HG03575 (cell line): ENCODE measurements around the gene SYT14.
"Not testable (repeated sequence)": the region's sequence is repeated elsewhere in the genome, so short reads cannot be mapped to it uniquely, and the experiment has no call there.

Experiments
- ATAC-seq: cut with Tn5 transposase; IDR thresholded peaks from one replicate; pipeline ENCODE4 v1.9.1; 2021; ENCODE audit not compliant: unreplicated experiment, insufficient number of reproducible peaks, low FRiP score; ENCODE audit errors: extremely low read depth

Gene SYT14

GRCh38 chr1:209929751-209930150, 8.3 kb upstream of the SYT14 start:
- no peak for ATAC-seq

- ATAC-seq = no peak
Observed at GRCh38 chr1:209931141-209931540, 6.9 kb upstream of the SYT14 start.

GRCh38 chr1:209936125-209936524, 1.9 kb upstream of the SYT14 start:
- no peak for ATAC-seq

- ATAC-seq = no peak
Observed at GRCh38 chr1:209945377-209945776, 7.4 kb downstream of the SYT14 start.

GRCh38 chr1:209948155-209948554, 10.1 kb downstream of the SYT14 start:
- no peak for ATAC-seq

DNA sequence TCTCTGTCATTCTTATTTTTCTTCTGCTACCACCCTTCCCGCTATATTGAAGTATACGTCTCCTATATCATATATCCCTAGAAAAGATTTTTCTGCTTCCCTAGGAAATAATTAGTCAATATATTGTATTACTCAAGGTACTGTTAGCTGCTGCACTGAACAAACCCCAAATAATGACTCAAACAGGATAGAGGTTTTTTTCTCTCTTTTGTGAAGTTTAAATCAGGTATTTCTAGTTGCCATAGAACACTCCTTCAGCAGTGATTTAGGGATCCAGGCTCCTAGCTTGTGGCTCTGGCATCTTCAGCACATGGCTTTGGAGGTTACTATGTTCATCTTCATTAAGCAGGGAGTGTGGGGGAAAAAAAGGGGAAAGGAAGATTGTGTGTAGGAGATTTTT, 18.1 kb downstream of the SYT14 start:
- no peak for ATAC-seq

DNA sequence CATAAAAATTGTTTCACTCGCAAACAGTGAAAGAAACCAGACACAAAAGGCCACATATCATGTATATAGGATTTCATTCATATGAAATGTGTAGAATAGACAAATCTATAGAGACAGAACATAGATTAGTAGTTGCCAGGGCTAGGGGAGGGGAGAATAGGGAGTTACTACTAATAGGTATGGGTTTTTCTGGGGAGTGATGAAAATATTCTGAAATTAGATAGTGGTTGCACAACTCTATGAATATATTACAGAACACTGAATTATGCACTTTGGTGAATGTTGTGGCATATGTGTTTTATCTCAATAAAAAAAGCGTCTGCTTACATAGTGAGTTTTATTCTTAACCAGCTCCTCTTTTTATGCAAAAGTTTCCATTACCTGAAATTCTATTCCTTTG, 21.6 kb downstream of the SYT14 start:
- ATAC-seq = no peak

DNA sequence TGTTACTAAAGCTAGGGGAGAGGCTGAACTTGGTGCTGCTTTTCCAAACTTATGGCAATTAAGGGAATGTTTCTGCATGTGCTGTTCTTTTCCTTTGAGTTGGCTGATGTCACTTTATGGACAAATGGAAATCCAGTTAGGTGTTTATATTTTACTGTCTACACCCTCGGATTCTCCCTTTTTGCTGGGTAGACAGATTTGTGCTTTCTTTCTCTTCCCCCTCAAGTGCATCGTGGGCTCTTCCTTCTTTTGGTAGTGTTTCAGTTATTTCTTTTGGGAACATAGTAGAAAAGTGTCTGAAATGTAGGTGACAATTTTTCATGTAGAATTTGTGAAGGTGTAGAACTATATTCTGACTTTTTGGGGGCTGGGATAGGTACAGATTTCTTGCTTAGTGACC, 22.9 kb downstream of the SYT14 start:
- no peak for ATAC-seq

GRCh38 chr1:209962388-209962787, 24.4 kb downstream of the SYT14 start:
- no peak for ATAC-seq

DNA sequence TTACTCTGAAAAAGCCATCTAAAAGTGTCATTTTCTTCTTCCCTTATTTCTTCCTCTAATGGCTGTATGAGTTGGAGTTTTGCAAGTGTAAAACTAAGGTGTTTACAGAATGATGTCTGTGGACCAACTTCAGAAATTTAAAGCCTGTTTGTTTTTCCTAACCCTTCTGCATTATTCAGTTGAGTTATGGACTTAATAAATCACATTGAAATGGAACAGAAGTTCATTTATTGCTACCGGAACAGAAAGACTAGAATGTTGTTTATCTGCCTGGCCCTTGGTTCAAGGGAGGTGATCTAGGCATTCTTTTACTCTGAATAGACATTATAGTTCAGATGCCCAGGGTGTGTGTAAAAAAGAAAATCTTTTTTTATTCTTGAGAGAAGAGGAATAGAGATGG, 24.8 kb downstream of the SYT14 start:
- ATAC-seq = no peak

DNA sequence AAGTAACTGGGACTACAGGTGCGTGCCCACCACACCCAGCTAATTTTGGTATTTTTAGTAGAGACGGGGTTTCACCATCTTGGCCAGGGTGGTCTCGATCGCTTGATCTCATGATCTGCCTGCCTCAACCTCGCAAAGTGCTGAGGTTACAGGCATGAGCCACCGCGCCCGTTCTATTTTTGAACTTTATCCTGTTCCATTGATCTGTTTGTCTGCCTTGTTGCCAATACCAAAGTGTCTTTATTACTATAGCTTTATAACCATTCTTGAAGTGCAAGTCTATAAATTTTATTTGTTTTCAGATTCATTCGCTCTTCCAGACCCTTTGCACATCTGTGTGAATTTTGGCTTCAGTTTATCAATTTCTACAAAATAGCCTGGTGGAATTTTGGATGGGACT, 28.0 kb downstream of the SYT14 start:
- no peak for ATAC-seq

GRCh38 chr1:209978721-209979120, 40.7 kb downstream of the SYT14 start:
- not testable (repeated sequence) for ATAC-seq

DNA sequence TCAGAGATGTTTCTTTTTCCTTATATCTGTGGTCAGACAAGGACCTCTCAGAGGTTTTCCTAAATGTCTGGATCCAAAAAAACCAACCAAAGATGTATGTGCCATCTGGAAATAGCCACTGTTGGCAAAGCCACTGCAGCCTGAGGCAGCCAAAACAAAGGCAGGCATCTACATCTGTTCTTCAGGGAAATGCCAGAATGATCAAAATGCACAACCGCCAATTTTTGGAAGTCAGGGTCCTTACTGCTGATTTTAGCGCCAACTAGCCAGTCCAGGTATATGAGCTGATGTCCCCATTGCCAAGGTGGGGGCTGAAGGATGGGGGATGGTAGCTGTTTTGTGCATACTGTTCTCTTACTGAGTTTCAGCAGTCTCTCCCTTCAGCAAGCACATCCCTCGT, 45.9 kb downstream of the SYT14 start:
- no peak for ATAC-seq

GRCh38 chr1:209985002-209985401, 47.0 kb downstream of the SYT14 start:
- ATAC-seq = no peak

GRCh38 chr1:209988706-209989105, 50.7 kb downstream of the SYT14 start:
- no peak for ATAC-seq

- no peak for ATAC-seq
Observed at GRCh38 chr1:209989525-209989924, 51.5 kb downstream of the SYT14 start.

DNA sequence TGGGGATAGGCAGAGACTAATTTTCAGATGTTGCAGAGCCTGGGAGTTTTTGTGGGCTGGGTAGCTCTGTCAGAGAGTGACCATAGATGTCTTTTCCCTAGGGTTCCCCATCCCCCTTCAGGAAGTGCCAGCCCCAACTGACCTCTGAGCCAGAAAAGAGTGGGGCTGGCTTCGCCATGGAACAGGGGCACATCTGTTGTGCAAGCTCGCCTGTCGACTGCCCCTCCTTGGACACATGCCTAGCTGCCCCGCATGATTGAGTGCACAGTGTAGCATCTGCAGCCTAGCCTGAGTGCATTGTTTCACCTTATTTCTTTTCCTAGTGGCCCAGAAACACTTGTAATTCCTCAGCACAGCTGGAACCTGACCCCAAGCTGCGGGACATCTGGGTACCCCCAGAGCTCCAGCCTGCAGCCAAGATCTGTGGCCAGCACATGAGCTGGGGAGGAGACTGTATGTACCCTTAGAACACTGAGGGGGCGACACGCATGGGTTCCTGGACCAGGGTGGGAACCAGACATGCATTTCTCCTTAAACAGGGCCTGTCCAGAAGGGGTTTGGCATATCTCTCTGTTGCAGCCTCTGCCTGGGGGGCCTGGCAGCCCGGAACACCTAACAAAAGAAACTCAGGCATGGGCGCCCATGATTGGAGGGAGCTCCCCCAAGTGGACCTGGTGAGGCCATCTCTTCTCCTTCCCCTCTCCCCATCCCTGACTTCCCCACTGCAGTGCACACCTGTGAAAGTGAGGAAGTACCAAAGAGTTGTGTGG, 55.2 kb downstream of the SYT14 start:
- ATAC-seq = no peak

- ATAC-seq = no peak
Observed at GRCh38 chr1:209996348-209996747, 58.3 kb downstream of the SYT14 start.

DNA sequence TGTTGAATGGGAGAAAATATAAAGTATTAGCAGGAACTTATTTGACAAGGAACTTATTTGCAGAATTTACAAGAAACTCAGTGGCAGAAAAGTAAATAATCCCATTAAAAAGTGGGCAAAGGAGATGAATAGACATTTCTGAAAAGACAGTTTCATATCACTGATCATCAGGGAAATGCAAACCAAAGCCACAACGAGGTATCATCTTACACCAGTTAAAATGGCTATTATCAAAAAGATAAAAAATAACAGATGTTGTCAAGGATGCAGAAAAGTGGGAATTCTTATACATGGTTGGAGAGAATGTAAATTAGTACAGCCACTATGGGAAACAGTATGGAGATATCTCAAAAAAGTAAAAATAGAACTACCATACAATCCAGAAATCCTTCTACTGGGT, 61.0 kb downstream of the SYT14 start:
- no peak for ATAC-seq

DNA sequence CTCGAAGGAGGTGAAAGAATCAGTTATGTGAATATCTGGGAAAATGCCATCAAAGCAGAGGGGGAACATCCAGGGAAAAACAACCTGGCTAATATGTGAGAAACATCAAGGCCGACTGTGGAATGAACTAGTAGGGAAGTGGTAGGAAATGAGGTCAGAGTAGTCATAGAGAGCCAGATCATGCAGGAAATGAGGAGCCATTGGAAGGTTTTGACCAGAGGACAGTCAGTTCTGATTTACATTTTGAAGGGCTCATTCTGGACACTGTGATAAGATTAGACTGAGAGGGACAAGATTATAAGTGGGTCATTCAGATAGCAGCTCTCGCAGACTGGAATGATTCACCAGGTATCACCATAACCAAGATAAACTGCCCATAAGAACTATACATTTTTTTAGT, 63.7 kb downstream of the SYT14 start:
- no peak for ATAC-seq

GRCh38 chr1:210003501-210003900, 65.5 kb downstream of the SYT14 start:
- no peak for ATAC-seq
